Non-pigmented ciliary epithelial cell (primary cell): ENCODE results near the gene CGNL1.

Experiments
- DNase-seq: peaks from one replicate; pipeline ENCODE4 v3.0.0-alpha.2; 2010; ENCODE audit warnings: low read depth

Gene CGNL1

DNA sequence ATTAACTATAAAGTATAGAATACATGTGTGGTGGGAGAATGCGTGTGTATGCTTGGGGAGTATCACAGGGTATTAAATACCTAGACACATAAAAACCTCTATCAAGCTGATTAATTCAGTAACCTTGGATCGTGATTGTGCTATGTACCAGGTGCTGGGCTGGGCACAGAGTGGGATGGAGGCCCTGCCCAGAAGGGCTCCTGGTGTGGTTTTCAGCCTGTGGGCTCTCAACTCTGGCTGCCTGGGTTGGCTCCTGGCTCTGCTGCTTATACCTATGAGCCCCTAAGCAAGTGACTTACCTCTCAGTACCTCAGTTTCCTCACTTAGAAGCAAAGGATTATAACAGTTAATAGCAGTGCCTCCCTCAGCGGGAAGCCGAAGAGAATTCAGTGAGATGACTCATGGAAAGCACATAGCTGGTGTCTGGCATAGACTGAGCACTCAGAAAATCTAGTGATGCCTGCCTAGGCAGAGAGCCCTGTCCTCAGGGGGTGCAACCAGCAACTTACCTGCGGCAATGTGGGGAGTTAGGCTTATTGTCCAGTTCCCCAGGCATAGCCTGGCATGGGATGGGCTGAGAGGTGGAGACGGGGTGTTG lies 124.8 kb downstream of the CGNL1 start:
- DNase-seq: no peak

GRCh38 chr15:57502116-57502515 lies 125.8 kb downstream of the CGNL1 start:
- DNase-seq: no peak

- no peak for DNase-seq
These were observed 126.9 kb downstream of the CGNL1 start for GRCh38 chr15:57503051-57503702.

GRCh38 chr15:57503911-57504598 lies 127.8 kb downstream of the CGNL1 start:
- DNase-seq: no peak

DNA sequence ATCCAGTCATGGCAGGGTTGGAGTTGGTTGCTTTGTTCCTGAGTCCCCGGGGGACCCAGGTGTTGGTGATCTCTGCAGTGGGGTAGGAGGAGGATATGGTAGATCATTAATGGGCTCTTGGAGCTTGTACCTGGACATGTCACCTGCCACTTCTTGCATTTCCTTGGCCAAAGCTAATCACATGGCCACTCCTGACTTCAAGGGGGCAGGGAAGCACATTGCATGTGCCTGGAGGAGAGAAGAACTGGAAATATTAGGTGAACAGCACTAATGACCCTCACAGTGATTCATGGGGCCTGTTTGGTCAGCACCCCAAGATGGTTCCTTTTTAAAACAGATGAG lies 128.3 kb downstream of the CGNL1 start:
- no peak for DNase-seq

DNA sequence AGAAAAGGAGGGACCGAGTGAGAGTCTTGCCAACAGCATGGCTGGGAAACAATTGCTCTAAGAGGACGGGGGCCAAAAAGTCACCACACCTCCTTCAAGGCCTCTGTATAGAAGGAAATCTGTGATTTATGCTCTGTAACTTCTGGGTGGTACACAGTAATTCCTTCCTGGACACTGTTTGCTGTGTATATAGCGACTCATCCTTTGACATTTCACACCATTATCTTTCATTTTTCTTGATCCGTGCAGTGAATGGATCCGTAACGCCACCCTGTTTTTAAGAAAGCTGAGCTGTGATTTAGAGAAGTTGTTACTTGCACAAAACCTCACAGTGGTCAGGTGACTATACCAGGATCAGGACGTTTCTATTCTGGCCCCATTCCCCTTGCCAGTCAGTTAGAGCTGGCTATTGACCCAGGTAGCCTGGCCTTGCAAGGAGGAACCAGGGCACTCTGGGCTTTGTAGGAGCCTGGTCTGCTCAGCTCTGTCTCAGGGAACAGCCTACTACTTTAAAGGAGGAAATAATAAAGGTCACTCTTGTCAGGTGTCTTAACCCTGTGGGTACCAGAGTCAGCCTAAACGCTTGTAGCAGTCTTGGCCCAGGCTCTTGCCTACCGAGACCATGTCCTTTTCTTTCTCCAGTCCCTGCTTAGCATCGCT lies 128.9 kb downstream of the CGNL1 start:
- no peak for DNase-seq

- no peak for DNase-seq
These were observed 129.7 kb downstream of the CGNL1 start for GRCh38 chr15:57505949-57506391.

- no peak for DNase-seq
These were observed 130.1 kb downstream of the CGNL1 start for GRCh38 chr15:57506422-57506821.

DNA sequence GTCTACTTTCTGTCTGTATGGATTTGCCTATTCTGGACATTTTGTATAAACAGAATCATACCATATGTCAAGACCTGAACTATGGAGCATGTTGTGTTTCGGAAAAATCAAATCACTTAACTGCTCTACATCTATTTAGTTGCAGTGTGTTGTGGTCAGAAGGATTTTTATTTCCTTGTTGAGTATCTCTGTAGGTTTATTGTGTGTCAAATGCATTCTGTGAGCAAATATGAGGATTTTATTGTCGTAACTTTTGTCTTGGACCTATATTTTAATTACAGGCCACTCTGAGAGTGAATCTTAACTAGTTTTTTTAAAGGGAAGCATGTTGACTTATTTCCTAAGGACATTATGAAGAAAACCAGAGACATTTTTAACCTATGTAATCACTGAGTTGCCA lies 130.8 kb downstream of the CGNL1 start:
- DNase-seq: no peak

- DNase-seq: no peak
These were observed 132.8 kb downstream of the CGNL1 start for GRCh38 chr15:57509126-57509525.

DNA sequence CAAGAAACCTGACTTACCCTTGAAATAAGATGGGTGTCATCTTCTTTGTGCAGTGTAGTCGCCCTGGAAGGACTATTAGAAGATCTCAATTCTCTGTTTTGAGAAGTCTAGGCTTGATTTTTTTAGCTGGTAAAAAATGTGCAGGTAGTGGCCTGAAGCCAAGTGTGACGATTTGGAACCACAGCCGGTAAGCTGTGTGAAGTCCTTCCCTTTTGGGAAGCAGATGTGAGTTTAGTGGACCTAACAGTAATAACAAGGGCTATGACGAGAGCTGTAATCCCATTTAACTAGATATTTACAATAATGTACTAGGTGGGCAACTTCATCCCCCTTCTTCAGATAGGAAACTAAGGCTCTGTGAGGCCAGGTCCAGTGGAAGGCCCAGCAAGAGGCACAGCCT lies 133.7 kb downstream of the CGNL1 start:
- DNase-seq: no peak

DNA sequence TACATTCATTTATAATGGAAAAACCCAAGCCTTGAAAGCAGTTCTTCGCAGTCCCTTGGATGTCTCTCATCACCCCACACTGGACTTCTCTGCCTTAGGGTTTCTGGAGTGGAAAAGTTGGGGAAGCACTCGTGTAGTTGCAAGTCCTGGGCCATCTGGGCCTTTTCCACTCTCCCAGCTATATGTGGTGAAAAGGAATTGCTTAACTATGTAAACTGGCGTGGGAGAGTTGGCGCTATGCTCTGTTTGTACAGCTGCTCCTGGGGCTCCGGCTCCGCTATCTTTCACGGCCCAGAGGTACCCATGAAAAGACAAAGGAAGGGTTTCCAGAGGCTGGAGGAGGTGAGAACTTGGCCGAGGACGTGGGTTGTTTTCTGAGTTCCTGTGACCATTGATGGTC lies 134.3 kb downstream of the CGNL1 start:
- peak; percentile 70 for DNase-seq

DNA sequence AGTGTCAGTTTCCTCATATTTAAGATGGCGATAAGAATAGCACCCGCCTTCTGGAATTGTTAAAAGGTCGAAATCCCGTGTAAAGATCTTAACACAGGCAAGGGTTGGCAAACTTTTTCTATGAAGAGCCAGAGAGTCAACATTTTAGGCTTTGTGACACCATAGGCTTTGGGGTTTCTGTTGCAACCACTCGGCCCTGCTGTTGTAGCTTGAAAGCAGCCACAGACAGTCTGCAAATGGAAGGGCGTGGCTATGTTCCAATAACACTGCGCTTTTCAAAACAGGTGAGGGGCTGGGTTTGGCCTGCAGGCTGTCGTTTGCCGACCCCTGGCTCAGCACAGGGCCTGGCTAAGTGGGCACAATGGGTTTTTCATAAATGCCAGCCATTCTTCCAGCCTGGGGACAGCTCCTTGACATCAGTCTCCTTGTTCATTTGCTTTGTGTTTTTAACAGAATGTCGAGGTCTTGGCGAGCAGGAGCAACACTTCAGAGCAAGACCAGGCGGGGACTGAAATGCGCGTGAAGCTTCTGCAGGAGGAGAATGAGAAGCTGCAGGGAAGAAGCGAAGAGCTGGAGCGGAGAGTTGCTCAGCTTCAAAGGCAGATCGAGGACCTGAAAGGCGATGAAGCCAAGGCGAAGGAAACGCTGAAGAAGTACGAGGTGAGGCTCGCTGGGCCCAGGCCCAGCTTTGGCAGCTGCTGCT lies 140.2 kb downstream of the CGNL1 start:
- no peak for DNase-seq

DNA sequence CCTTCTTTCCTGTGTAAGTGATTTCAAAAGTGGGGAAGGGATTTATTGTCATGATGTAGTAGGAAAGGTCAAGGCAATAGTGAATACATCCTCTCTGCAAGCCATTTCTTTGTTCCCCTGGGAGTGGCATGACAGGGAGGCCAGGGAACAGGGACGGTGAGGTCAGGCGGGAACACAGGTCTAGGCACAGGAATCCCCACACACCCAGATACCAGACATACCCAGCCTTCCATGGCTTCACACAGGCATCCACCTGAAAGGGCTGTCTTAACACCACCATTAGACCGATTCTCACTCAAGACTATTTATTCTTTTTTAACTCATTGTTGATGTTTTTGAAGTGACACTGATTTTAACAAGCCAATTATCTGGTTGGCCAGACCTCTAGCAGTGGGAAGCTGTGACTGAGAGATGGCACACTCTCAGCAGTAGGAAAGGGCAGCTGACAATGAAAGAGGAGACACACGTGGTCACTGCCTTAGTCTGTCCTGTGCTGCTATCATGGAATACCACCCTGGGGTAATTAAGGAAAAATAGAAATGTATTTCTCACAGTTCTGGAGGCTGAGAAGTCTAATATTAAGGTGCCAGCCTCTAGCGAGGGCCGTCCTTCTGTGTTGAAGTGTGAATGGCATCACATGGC lies 140.8 kb downstream of the CGNL1 start:
- DNase-seq: no peak

- DNase-seq: no peak
These were observed 142.6 kb downstream of the CGNL1 start for GRCh38 chr15:57518779-57519405.

- DNase-seq: no peak
These were observed 143.5 kb downstream of the CGNL1 start for GRCh38 chr15:57519806-57520205.

DNA sequence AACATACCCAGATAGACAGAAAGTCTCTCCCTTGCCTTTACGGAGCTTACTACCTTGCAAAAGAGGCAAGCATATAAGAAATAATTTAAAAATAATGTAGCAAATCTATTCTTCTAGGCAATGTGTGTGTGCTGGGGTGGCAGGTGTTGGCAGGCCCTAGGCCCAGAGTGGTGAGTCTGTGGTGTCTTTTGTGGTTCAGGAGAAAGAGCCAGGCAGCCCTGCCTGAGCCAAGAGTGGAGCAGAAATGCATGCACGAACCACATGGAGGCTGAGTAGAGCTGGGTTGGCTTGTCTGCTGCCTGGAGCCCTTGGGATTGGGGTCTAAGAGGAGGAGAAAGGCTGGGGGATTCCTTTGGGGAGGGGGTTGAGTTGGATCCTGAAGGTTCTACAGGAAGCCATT lies 145.2 kb downstream of the CGNL1 start:
- no peak for DNase-seq

DNA sequence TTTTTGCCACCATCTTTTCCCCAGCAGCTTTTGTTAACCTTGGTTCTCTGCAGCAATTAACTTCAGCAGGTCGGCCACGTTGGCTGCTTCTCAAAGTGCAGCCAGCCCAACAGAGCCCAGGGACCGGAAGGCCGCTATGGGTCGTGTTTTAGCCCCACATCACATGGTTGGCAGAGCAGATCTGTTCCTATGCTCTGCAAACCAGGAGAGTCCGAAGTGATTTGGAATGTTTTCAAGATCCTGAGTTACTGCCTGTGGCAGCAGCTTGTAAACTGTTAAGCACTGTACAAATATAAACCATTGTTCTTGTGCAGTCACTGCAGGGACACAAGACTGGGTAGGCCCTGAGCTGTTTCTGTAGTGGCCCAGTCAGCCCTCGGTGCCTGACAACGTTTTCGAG lies 145.8 kb downstream of the CGNL1 start:
- no peak for DNase-seq

DNA sequence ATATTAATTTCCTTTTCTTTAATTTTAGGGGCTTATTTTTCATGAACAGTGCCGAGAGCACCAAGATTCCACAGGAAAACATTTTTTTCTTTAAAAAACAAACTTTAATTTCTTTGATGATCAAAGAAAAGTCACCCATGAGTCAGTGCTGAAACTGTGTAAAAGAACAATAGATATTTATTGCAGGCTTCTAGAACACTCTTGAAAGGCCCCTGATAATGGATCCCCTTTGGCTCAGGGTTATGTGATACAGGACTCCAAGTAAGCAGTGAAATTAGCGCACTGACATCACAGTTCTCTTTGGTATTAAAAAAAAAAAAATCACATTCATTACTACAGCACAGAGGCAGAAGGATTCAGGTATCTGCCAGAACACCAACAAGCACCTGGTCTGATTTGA lies 149.3 kb downstream of the CGNL1 start:
- DNase-seq: no peak

DNA sequence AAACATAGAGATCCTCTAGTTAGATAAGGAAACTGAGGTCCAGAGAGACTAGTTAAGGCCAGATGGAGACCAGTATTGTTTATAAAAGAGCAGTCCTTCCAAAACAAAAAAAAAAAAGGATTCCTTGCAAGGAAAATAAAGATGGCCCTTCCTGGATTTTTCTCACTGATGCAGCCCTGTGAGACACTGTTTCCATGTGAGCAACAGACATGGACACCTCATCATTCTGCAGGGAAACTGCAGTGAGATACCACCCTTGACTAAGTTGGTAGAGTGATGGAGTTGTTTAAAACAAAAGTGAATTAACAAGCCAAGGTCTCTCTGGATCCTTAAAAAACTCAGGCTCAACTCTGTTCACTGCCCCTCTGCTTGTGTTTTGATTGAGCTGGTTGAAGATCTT lies 149.8 kb downstream of the CGNL1 start:
- no peak for DNase-seq

GRCh38 chr15:57526615-57527014 lies 150.3 kb downstream of the CGNL1 start:
- DNase-seq: no peak
